OCI-LY7 (cell line): ENCODE data around the gene GNAL. TPM values are rescaled to one million over a fixed set of nuclear protein-coding genes. Genes with fewer than 3 reads are reported as not detected.

ENCODE experiments used
- BruUV-seq: library from RNA; stranded (reverse); fragments of 400-500 nt; replicated peaks from 2 replicates; lab custom pipeline; 2021; lab: Mats Ljungman, UMichigan
- CTCF ChIA-PET: fragments of 300-600 bp; sonication (Branson Sonifier 250); formaldehyde crosslinking; loops from one replicate; lab custom pipeline; 2022; ENCODE audit warnings: antibody characterized with exemption; ENCODE audit not compliant: unreplicated experiment; lab: Charles Lee
- POLR2A ChIA-PET: fragments of 300-600 bp; sonication (Branson Sonifier 250); formaldehyde crosslinking; loops from one replicate; lab custom pipeline; 2022; ENCODE audit warnings: antibody characterized with exemption; lab: Charles Lee
- DNase-seq: peaks from one replicate; pipeline ENCODE4 v3.0.0-alpha.2; 2015; ENCODE audit warnings: low spot score
- H2AFZ ChIP-seq: fragments of 200-600 bp; sonication (generic), shearing (Covaris generic); 2 replicates; pipeline ENCODE4 v1.6.1; 2014; ENCODE audit warnings: mild to moderate bottlenecking, antibody characterized with exemption, low read length, moderate library complexity
- H3K27ac ChIP-seq: fragments of 200-600 bp; sonication (generic); 2 replicates; pipeline ENCODE4 v1.5.1; 2014; ENCODE audit warnings: mixed run types, low read depth, mild to moderate bottlenecking, moderate library complexity, low read length, inconsistent platforms; ENCODE audit not compliant: poor library complexity, severe bottlenecking
- H3K36me3 ChIP-seq: fragments of 200-600 bp; sonication (generic); 2 replicates; pipeline ENCODE4 v1.6.1; 2014; ENCODE audit warnings: mild to moderate bottlenecking, antibody characterized with exemption, low read length, moderate library complexity, mixed read lengths; ENCODE audit not compliant: insufficient read depth
- H3K4me1 ChIP-seq: fragments of 200-600 bp; sonication (generic); 2 replicates; pipeline ENCODE4 v1.5.1; 2014; ENCODE audit warnings: mild to moderate bottlenecking, low read length; ENCODE audit not compliant: insufficient read depth, poor library complexity, severe bottlenecking
- H3K4me2 ChIP-seq: fragments of 200-600 bp; sonication (generic); 2 replicates; pipeline ENCODE4 v1.6.1; 2014; ENCODE audit warnings: mild to moderate bottlenecking, low read length
- H3K4me3 ChIP-seq: fragments of 200-600 bp; sonication (generic); 2 replicates; pipeline ENCODE4 v1.5.1; 2014; ENCODE audit warnings: mild to moderate bottlenecking, low read depth, low read length; ENCODE audit not compliant: poor library complexity, severe bottlenecking
- H3K79me2 ChIP-seq: fragments of 200-600 bp; sonication (generic); 2 replicates; pipeline ENCODE4 v1.6.1; 2016; ENCODE audit warnings: low read depth, mild to moderate bottlenecking, low read length, moderate library complexity, mixed read lengths; ENCODE audit not compliant: insufficient read depth
- H3K9me2 ChIP-seq: fragments of 200-600 bp; sonication (generic); 2 replicates; pipeline ENCODE4 v1.6.1; 2016; ENCODE audit warnings: mild to moderate bottlenecking, low read length, mixed read lengths; ENCODE audit not compliant: insufficient read depth
- H3K9me3 ChIP-seq: fragments of 200-600 bp; sonication (generic); 2 replicates; pipeline ENCODE4 v1.6.1; 2014; ENCODE audit warnings: mild to moderate bottlenecking, mixed run types, low read length, mixed read lengths
- H4K20me1 ChIP-seq: fragments of 200-600 bp; sonication (generic); 2 replicates; pipeline ENCODE4 v1.6.1; 2014; ENCODE audit warnings: mild to moderate bottlenecking, antibody characterized with exemption, low read length, moderate library complexity, mixed read lengths; ENCODE audit not compliant: insufficient read depth
- EZH2phosphoT487 ChIP-seq: fragments of 200-600 bp; sonication (generic); IDR thresholded peaks from 2 replicates; pipeline ENCODE4 v1.6.1; 2018; ENCODE audit warnings: low read depth, borderline replicate concordance, mild to moderate bottlenecking, mixed run types, antibody characterized with exemption, low read length, moderate library complexity, mixed read lengths
- intact Hi-C: fragments of 100-400 bp; cut with micrococcal nuclease; formaldehyde crosslinking; loops from one replicate; pipeline ENCODE4 v1.10.0; 2022; ENCODE audit not compliant: unreplicated experiment
- total RNA-seq, 2 experiments: library from RNA; depleted of rRNA in 1 of 2; stranded (reverse); fragments of >200 nt in 1 of 2; shearing (Covaris generic) in 1 of 2; gene quantifications; 2 replicates each; pipeline ENCODE4 v1.2.3, GENCODE V29; 2014 to 2022
- TF ChIP-seq, protein P1 (sequence below): fragments of 200-600 bp; sonication (generic); conservative IDR thresholded peaks from 2 replicates; pipeline ENCODE4 v1.5.1; 2014; ENCODE audit warnings: mild to moderate bottlenecking, antibody characterized with exemption, low read length, moderate library complexity, mixed read lengths

GNAL gene
- total RNA-seq, 2 experiments from 2014 or later = 0.03 to 0.25 TPM

DNA sequence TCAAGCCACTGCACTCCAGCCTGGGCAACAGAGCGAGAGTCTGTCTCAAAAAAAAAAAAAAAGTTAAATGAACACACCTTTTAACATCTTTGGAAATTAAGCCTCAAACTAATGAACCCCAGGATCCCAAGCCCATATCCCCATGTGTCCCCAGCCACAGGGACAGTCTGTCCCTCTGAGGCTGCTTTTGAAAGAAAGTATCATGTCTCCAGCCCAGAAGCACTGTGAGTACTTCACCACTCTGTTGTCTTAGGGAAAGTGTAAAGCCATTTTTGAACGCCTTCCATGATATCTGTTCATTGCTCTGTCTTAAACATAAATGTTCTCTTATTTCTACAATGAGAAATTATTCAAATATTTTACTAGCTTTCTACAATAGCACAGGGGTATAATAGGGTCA, 110.0 kb downstream of the GNAL start:
- DNase-seq = no peak
- Histone ChIP-seq H3K36me3 (no peaks in the 10 kb centered on the region), H3K9me2 (no peaks in the 10 kb centered on the region), H4K20me1 (no peaks in the 10 kb centered on the region), H3K9me3 (no peaks in the 10 kb centered on the region), H3K4me3 (no peak overlapping the region), H3K27ac (no peak overlapping the region), H3K79me2 (no peaks in the 10 kb centered on the region), H2AFZ (no peak overlapping the region), H3K4me1 (no peaks in the 10 kb centered on the region), H3K4me2 (no peak overlapping the region)
- POLR2A ChIA-PET = interaction anchor here (0.6 kb wide), 1 partner anchor 12 kb away, joined by 3 read pairs; no protein-coding TSS in a partner anchor
- no peak for TF ChIP-seq EZH2phosphoT487
- no TSS peak for BruUV-seq
- CTCF ChIA-PET = no interaction called here
- intact Hi-C loops = no loop called here

DNA sequence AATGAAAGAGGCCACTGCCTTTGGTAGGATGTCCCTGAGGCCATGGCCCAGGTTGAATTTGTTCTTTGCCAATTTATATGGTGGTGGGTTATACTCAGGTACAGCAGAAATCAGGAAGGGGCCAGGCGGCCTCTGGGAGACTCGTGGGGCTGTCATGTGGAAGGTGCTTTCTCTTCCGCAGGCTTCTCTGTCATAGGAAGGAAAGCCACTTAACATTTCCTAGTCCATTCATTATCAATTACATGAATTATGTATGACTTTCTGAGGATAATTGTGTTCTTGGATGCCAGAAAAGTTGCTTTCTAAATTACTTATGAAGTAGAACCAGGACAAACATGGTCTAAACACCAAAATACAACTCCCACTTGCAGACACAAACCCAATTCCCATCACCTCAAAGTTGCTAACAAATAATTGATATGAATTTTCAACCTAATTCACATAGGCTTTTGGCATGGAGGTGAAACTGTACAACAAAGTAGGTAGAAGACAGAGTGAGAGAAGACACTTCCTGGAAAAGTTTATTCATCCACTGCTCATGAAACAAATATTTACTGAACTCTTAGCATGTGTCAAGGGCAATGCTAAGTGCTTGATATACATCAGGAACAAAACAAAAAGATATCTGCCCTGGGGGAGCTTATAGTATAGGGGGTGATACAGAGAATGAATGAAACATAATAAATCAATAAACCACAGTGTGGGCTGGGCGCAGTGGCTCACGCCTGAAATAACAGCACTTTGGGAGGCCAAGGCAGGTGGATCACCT, 111.7 kb downstream of the GNAL start:
- H3K4me2 ChIP-seq = no peak overlapping the region
- no peaks in the 10 kb centered on the region for H4K20me1 ChIP-seq
- H3K36me3 ChIP-seq = no peaks in the 10 kb centered on the region
- CTCF ChIA-PET = no interaction called here
- TF ChIP-seq, protein P1, sequence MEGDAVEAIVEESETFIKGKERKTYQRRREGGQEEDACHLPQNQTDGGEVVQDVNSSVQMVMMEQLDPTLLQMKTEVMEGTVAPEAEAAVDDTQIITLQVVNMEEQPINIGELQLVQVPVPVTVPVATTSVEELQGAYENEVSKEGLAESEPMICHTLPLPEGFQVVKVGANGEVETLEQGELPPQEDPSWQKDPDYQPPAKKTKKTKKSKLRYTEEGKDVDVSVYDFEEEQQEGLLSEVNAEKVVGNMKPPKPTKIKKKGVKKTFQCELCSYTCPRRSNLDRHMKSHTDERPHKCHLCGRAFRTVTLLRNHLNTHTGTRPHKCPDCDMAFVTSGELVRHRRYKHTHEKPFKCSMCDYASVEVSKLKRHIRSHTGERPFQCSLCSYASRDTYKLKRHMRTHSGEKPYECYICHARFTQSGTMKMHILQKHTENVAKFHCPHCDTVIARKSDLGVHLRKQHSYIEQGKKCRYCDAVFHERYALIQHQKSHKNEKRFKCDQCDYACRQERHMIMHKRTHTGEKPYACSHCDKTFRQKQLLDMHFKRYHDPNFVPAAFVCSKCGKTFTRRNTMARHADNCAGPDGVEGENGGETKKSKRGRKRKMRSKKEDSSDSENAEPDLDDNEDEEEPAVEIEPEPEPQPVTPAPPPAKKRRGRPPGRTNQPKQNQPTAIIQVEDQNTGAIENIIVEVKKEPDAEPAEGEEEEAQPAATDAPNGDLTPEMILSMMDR = no peak
- TF ChIP-seq EZH2phosphoT487 = no peak
- no peak overlapping the region for H3K4me3 ChIP-seq
- no peaks in the 10 kb centered on the region for H3K79me2 ChIP-seq
- POLR2A ChIA-PET = no interaction called here
- BruUV-seq = no TSS peak
- no peaks in the 10 kb centered on the region for H3K9me2 ChIP-seq
- H2AFZ ChIP-seq = no peak overlapping the region
- intact Hi-C loops = no loop called here
- H3K9me3 ChIP-seq = no peaks in the 10 kb centered on the region
- no peak overlapping the region for H3K27ac ChIP-seq
- no peaks in the 10 kb centered on the region for H3K4me1 ChIP-seq
- no peak for DNase-seq

GRCh38 chr18:11801573-11801972, 112.5 kb downstream of the GNAL start:
- no peak overlapping the region for H2AFZ ChIP-seq
- H3K4me1 ChIP-seq = no peaks in the 10 kb centered on the region
- H3K9me3 ChIP-seq = no peaks in the 10 kb centered on the region
- H3K4me3 ChIP-seq = no peak overlapping the region
- no peak for DNase-seq
- ChIA-PET POLR2A (no interaction called here), CTCF (no interaction called here)
- H3K36me3 ChIP-seq = no peaks in the 10 kb centered on the region
- TF ChIP-seq EZH2phosphoT487 = no peak
- TF ChIP-seq, protein P1 = no peak
- intact Hi-C loops = no loop called here
- no peaks in the 10 kb centered on the region for H4K20me1 ChIP-seq
- H3K27ac ChIP-seq = no peak overlapping the region
- BruUV-seq = no TSS peak
- H3K4me2 ChIP-seq = no peak overlapping the region
- H3K79me2 ChIP-seq = no peaks in the 10 kb centered on the region
- H3K9me2 ChIP-seq = no peaks in the 10 kb centered on the region
